ENCODE data around the gene SAMD3. TPM values are rescaled to one million over a fixed set of nuclear protein-coding genes. Genes with fewer than 3 reads are reported as not detected.

The SAMD3 gene
- total RNA-seq, 1 experiment from 2014 or later = not detected

DNA sequence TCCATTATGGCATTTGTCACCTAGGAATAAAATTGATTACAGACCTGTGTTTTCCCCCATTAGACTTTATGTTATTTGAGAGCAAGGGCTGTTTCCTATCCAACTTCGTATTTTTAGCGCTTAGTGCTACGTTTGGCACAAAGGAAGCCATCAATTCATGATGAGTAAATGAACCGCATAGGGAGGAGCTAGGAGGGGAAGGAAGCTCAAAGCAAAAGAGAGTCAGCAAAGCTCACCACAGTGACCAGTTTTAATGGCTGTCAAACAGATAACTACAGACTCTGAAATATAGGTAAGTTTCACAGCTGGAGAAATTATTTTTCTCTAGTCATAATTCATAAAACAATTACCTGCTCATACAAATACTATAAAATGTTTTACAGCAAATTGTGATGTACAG lies 6.9 kb upstream of the SAMD3 start:
- no peak for DNase-seq (ENCODE audit: low read depth, low spot score)
- CTCF ChIA-PET = no interaction called here

GRCh38 chr6:130223508-130223907 lies 757 bp upstream of the SAMD3 start:
- H3K27me3 ChIP-seq (ENCODE audit: control insufficient read depth, insufficient read depth, low read length) = no peaks in the 10 kb centered on the region
- DNase-seq (ENCODE audit: low read depth, low spot score) (no peak), ATAC-seq (no peak)
- TF ChIP-seq SIN3A (IDR thresholded peaks at IDR 0.05; ENCODE audit: borderline replicate concordance, insufficient read depth, low read depth, low read length) (no peak), CTCF (IDR thresholded peaks at IDR 0.05) (no peak), TCF7L2 (IDR thresholded peaks at IDR 0.05; ENCODE audit: low read depth, low read length) (no peak), POLR2AphosphoS5 (IDR thresholded peaks at IDR 0.05; ENCODE audit: low read depth, low read length) (no peak)
- TF ChIP-seq, protein P1, sequence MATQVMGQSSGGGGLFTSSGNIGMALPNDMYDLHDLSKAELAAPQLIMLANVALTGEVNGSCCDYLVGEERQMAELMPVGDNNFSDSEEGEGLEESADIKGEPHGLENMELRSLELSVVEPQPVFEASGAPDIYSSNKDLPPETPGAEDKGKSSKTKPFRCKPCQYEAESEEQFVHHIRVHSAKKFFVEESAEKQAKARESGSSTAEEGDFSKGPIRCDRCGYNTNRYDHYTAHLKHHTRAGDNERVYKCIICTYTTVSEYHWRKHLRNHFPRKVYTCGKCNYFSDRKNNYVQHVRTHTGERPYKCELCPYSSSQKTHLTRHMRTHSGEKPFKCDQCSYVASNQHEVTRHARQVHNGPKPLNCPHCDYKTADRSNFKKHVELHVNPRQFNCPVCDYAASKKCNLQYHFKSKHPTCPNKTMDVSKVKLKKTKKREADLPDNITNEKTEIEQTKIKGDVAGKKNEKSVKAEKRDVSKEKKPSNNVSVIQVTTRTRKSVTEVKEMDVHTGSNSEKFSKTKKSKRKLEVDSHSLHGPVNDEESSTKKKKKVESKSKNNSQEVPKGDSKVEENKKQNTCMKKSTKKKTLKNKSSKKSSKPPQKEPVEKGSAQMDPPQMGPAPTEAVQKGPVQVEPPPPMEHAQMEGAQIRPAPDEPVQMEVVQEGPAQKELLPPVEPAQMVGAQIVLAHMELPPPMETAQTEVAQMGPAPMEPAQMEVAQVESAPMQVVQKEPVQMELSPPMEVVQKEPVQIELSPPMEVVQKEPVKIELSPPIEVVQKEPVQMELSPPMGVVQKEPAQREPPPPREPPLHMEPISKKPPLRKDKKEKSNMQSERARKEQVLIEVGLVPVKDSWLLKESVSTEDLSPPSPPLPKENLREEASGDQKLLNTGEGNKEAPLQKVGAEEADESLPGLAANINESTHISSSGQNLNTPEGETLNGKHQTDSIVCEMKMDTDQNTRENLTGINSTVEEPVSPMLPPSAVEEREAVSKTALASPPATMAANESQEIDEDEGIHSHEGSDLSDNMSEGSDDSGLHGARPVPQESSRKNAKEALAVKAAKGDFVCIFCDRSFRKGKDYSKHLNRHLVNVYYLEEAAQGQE (IDR thresholded peaks at IDR 0.05; ENCODE audit: insufficient read depth in 1 of 2, low read depth in 2 of 2, low read length in 1 of 2) = no peak
- H3K4me3 ChIP-seq (ENCODE audit: low read depth in 2 of 2, low read length in 2 of 2) = no peak overlapping the region
- H3K9me3 ChIP-seq (ENCODE audit: control insufficient read depth, insufficient read depth, low read depth, low read length) = no peaks in the 10 kb centered on the region
- in situ Hi-C loops (cut with HindIII; ENCODE audit: low pct_unique_long_range_greater_than_20kb, low sequenced_read_pairs) = no loop called here
- BruUV-seq (replicated peaks) = no TSS peak
- H3K4me1 ChIP-seq (ENCODE audit: control insufficient read depth, insufficient read depth, low read length) = no peaks in the 10 kb centered on the region
- H3K27ac ChIP-seq (ENCODE audit: low read length) = no peak overlapping the region
- CTCF ChIA-PET = no interaction called here
- H3K36me3 ChIP-seq (ENCODE audit: control insufficient read depth, insufficient read depth, low read length) = no peaks in the 10 kb centered on the region
- POLR2A ChIA-PET = no interaction called here
- intact Hi-C loops (cut with micrococcal nuclease; ENCODE audit: unreplicated experiment) = no loop called here

More for the DNA sequence above, 6.9 kb upstream of the SAMD3 start:
- intact Hi-C loops (cut with micrococcal nuclease; ENCODE audit: unreplicated experiment) (no loop called here), in situ Hi-C loops (cut with HindIII; ENCODE audit: low pct_unique_long_range_greater_than_20kb, low sequenced_read_pairs) (no loop called here)
- Histone ChIP-seq H3K4me1 (ENCODE audit: control insufficient read depth, insufficient read depth, low read length) (no peaks in the 10 kb centered on the region), H3K36me3 (ENCODE audit: control insufficient read depth, insufficient read depth, low read length) (no peaks in the 10 kb centered on the region), H3K9me3 (ENCODE audit: control insufficient read depth, insufficient read depth, low read depth, low read length) (no peaks in the 10 kb centered on the region), H3K27me3 (ENCODE audit: control insufficient read depth, insufficient read depth, low read length) (no peaks in the 10 kb centered on the region), H3K27ac (ENCODE audit: low read length) (no peak overlapping the region), H3K4me3 (ENCODE audit: low read depth in 2 of 2, low read length in 2 of 2) (no peak overlapping the region)
- no peak for ATAC-seq
- POLR2A ChIA-PET = no interaction called here
- TF ChIP-seq CTCF (IDR thresholded peaks at IDR 0.05) = no peak
- TF ChIP-seq POLR2AphosphoS5 (IDR thresholded peaks at IDR 0.05; ENCODE audit: low read depth, low read length) = no peak
- no peak for TF ChIP-seq SIN3A (IDR thresholded peaks at IDR 0.05; ENCODE audit: borderline replicate concordance, insufficient read depth, low read depth, low read length)
- TF ChIP-seq TCF7L2 (IDR thresholded peaks at IDR 0.05; ENCODE audit: low read depth, low read length) = no peak
- TF ChIP-seq, protein P1 (IDR thresholded peaks at IDR 0.05; ENCODE audit: insufficient read depth in 1 of 2, low read depth in 2 of 2, low read length in 1 of 2) = no peak
- BruUV-seq (replicated peaks) = no TSS peak

Measured in Panc1 (cell line).